RPMI7951 (cell line): ENCODE data around the gene ZNF544. TPM values are rescaled to one million over a fixed set of nuclear protein-coding genes. Genes with fewer than 3 reads are reported as not detected.
A peak's percentile ranks its signal among the peaks of the same experiment; 100 is the strongest.
"Not testable (repeated sequence)": the region's sequence is repeated elsewhere in the genome, so short reads cannot be mapped to it uniquely, and the experiment has no call there.

Experiments
- DNase-seq: peaks from one replicate; pipeline ENCODE4 v3.0.0-alpha.2; 2012; ENCODE audit warnings: low read depth
- total RNA-seq: library from RNA; depleted of rRNA; stranded (reverse); fragments of >200 nt; shearing (Covaris generic); gene quantifications from 2 replicates; pipeline ENCODE4 v1.2.3, GENCODE V29; 2014; rRNA removed

The ZNF544 gene
- total RNA-seq, 1 experiment from 2014 or later = 43.9 TPM

GRCh38 chr19:58305065-58305931 lies 76.6 kb downstream of the ZNF544 start, which contains the start of gene ERVK3-1:
Gene ERVK3-1 (plus strand): TSS chr19:58305377. CDS start chr19:58312169, 6,792 bp downstream.
- DNase-seq = peak; percentile 99

DNA sequence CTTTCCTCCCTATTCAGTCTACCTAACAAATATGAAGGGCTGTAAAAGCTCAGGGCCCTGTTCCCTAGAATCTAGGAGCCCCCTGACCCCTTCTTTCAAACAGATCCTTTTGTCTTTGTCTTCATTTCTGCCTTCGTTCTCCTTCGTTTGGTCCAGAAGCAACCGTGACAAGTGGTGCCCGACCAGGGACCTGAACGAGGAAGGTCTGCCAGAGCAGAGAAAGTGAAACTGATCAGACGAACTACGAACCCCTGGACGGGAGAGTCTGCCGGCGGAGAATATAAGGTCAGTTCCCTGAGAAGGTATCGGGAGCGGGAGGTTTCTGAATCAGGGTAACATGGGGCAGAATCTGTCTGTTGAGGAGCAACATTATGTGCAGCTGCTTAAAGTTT lies 77.2 kb downstream of the ZNF544 start:
- DNase-seq = peak; percentile 49

GRCh38 chr19:58307736-58308135 lies 79.0 kb downstream of the ZNF544 start:
- no peak for DNase-seq

- not testable (repeated sequence) for DNase-seq
These were observed 82.0 kb downstream of the ZNF544 start for GRCh38 chr19:58310685-58311084.

DNA sequence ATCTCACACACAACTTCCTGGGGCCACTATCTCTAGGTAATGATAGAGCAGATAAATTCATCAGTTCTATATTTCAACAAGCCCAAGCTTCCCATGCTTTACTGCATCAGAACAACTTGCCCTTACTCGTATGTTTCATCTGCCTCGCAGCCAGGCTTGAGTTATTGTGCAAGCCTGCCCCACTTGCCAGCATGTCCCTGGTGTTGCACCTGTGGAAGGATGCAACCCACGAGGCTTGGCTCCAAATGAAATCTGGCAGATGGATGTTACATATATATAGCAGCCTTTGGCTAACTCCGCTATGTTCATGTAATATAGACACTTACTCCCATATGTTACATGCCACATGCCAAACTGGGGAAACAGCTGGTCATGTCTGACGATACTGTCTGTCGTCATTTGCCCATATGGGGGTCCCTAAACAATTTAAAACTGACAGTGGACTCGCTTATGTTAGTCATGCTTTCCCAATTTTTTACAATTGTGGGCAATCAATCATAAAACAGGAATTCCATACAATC lies 82.7 kb downstream of the ZNF544 start:
- no peak for DNase-seq

Other genes with a start within 250 kb of the ZNF544 start
- gene ZNF606, start 226.1 kb upstream of the ZNF544 start, total RNA-seq = 6.4 and 8.6 TPM in 2 replicates
- not detected in 2 replicates for gene ZSCAN1, start 194.9 kb upstream of the ZNF544 start, total RNA-seq
- gene ZNF135, start 169.6 kb upstream of the ZNF544 start, total RNA-seq = 0.72 and 0.88 TPM in 2 replicates
- gene ZSCAN18, start 130.7 kb upstream of the ZNF544 start, total RNA-seq = 1.8 and 3.0 TPM in 2 replicates
- gene ZNF329, start 78.1 kb upstream of the ZNF544 start, total RNA-seq = 6.8 and 9.4 TPM in 2 replicates
- 22.7 and 23.7 TPM in 2 replicates for gene ZNF274, start 45.9 kb upstream of the ZNF544 start, total RNA-seq
- gene ZNF8, start 50.0 kb downstream of the ZNF544 start, total RNA-seq = 4.3 and 4.8 TPM in 2 replicates
- gene ERVK3-1, start 76.5 kb downstream of the ZNF544 start, total RNA-seq = 68.7 and 76.6 TPM in 2 replicates
- gene ZSCAN22, start 98.1 kb downstream of the ZNF544 start, total RNA-seq = 2.9 and 4.1 TPM in 2 replicates
- 64.4 and 111 TPM in 2 replicates for gene A1BG, start 124.6 kb downstream of the ZNF544 start, total RNA-seq
- 0.12 and 0.29 TPM in 2 replicates for gene ZNF497, start 133.8 kb downstream of the ZNF544 start, total RNA-seq
- gene ZNF837, start 152.1 kb downstream of the ZNF544 start, total RNA-seq = 1.1 and 1.8 TPM in 2 replicates
- 2,560 and 2,715 TPM in 2 replicates for gene RPS5, start 158.4 kb downstream of the ZNF544 start, total RNA-seq
- gene RNF225, start 166.7 kb downstream of the ZNF544 start, total RNA-seq = not detected in 2 replicates
- 16.3 and 17.2 TPM in 2 replicates for gene ZNF584, start 179.7 kb downstream of the ZNF544 start, total RNA-seq
- gene ZNF132, start 211.2 kb downstream of the ZNF544 start, total RNA-seq = 4.6 and 4.8 TPM in 2 replicates
- 4.1 and 9.3 TPM in 2 replicates for gene ZNF324B, start 222.7 kb downstream of the ZNF544 start, total RNA-seq
- gene ZNF324, start 238.2 kb downstream of the ZNF544 start, total RNA-seq = 8.6 and 8.9 TPM in 2 replicates
- 6.5 and 9.5 TPM in 2 replicates for gene ZNF446, start 247.4 kb downstream of the ZNF544 start, total RNA-seq